HepG2 (cell line): ENCODE data around the gene JAGN1. TPM values are rescaled to one million over a fixed set of nuclear protein-coding genes. Genes with fewer than 3 reads are reported as not detected.
A peak's percentile ranks its signal among the peaks of the same experiment; 100 is the strongest.

ENCODE experiments used
- AGO1 ChIP-seq: fragments of 200-400 bp; formaldehyde crosslinking; IDR thresholded peaks from 2 replicates; pipeline ENCODE4 v1.6.1; 2017; ENCODE audit warnings: mild to moderate bottlenecking, low read depth, low read length, moderate library complexity; ENCODE audit not compliant: poor library complexity, severe bottlenecking
- BORCS8-MEF2B ChIP-seq: sonication (generic); formaldehyde crosslinking; IDR thresholded peaks from 2 replicates; pipeline ENCODE4 v1.8.0; 2022; ENCODE audit warnings: mild to moderate bottlenecking, missing genetic modification reagents
- ISX ChIP-seq: sonication (generic); formaldehyde crosslinking; conservative IDR thresholded peaks from 2 replicates; pipeline ENCODE4 v1.5.0; 2020; ENCODE audit warnings: missing genetic modification reagents
- NR1H2 ChIP-seq: sonication (generic); formaldehyde crosslinking; IDR thresholded peaks from 2 replicates; pipeline ENCODE4 v1.8.1; 2022; ENCODE audit warnings: low read depth, missing genetic modification reagents, borderline replicate concordance
- NR2F6 ChIP-seq, 2 experiments: IDR thresholded peaks; 2 replicates each; pipeline ENCODE4 v1.6.1; 2016; ENCODE audit warnings: antibody characterized with exemption in 1 of 2, mild to moderate bottlenecking in 1 of 2
- PCBP2 ChIP-seq: fragments of 200-400 bp; formaldehyde crosslinking; optimal IDR thresholded peaks from 2 replicates; pipeline ENCODE3; 2018; ENCODE audit warnings: low read length, low read depth; ENCODE audit not compliant: poor library complexity, severe bottlenecking
- RBM39 ChIP-seq: fragments of 200-400 bp; formaldehyde crosslinking; IDR thresholded peaks from one replicate; pipeline ENCODE4 v1.6.1; 2018; ENCODE audit warnings: antibody characterized with exemption, mild to moderate bottlenecking, low read depth, low read length; ENCODE audit not compliant: poor library complexity, severe bottlenecking
- SALL1 ChIP-seq: sonication (generic); formaldehyde crosslinking; IDR thresholded peaks from 2 replicates; pipeline ENCODE4 v1.8.0; 2022; ENCODE audit warnings: mild to moderate bottlenecking, missing genetic modification reagents
- SP1 ChIP-seq, 2 experiments: fragments of 450-650 bp in 1 of 2; sonication (generic) in 1 of 2; formaldehyde crosslinking in 1 of 2; IDR thresholded peaks; 2 replicates each; pipeline versions ENCODE4 v1.4.0 to v1.6.1; 2016 to 2020; ENCODE audit warnings: missing genetic modification reagents in 1 of 2
- ZBTB7A ChIP-seq: sonication (generic); formaldehyde crosslinking; IDR thresholded peaks from 2 replicates; pipeline ENCODE4 v1.8.0; 2022; ENCODE audit warnings: mild to moderate bottlenecking, missing genetic modification reagents
- ZNF205 ChIP-seq: IDR thresholded peaks from 2 replicates; pipeline ENCODE4 v1.6.1; 2018; ENCODE audit warnings: missing biosample characterization, missing genetic modification reagents
- ZNF34 ChIP-seq: sonication (generic); formaldehyde crosslinking; IDR thresholded peaks from 2 replicates; pipeline ENCODE4 v1.4.0; 2020; ENCODE audit warnings: mild to moderate bottlenecking, missing genetic modification reagents, borderline replicate concordance
- ZNF350 ChIP-seq: sonication (generic); formaldehyde crosslinking; IDR thresholded peaks from 2 replicates; pipeline ENCODE4 v1.4.0; 2020; ENCODE audit warnings: mild to moderate bottlenecking, low read depth, missing genetic modification reagents, borderline replicate concordance
- ZNF747 ChIP-seq: sonication (generic); formaldehyde crosslinking; IDR thresholded peaks from 2 replicates; pipeline ENCODE4 v1.8.1; 2023; ENCODE audit warnings: missing genetic modification reagents, mild to moderate bottlenecking, borderline replicate concordance
- ZSCAN30 ChIP-seq: sonication (generic); formaldehyde crosslinking; IDR thresholded peaks from 2 replicates; pipeline ENCODE4 v1.5.0; 2020; ENCODE audit warnings: mild to moderate bottlenecking, missing genetic modification reagents
- polyA plus RNA-seq, 8 experiments: library from polyadenylated mRNA; depleted of rRNA in 3 of 8; stranded (reverse) in 7 of 8; unstranded in 1 of 8; fragments of >200 nt; fragmentation: Illumina TruSeq in 4 of 8; extraction: Trizol in 4 of 8; gene quantifications; 2 replicates each; pipeline versions ENCODE4 v1.2.1 to v1.2.3, GENCODE V29; 2011 to 2016; ENCODE audit warnings: low read depth in 4 of 8, missing spikeins in 1 of 8, mixed read lengths in 1 of 8; ENCODE audit not compliant: insufficient read depth in 1 of 8
- total RNA-seq, 5 experiments: library from RNA; depleted of rRNA; stranded (reverse); fragments of >200 nt; fragmentation: Illumina TruSeq; extraction: Trizol; gene quantifications; 2 replicates each; pipeline ENCODE4 v1.2.3, GENCODE V29; 2016; ENCODE audit warnings: low read depth in 1 of 5
- TF ChIP-seq, protein P1 (sequence below): sonication (generic); formaldehyde crosslinking; IDR thresholded peaks from 2 replicates; pipeline ENCODE4 v1.4.0; 2020; ENCODE audit warnings: missing genetic modification reagents
- TF ChIP-seq, protein P2 (sequence below): sonication (generic); IDR thresholded peaks from 2 replicates; pipeline ENCODE4 v1.6.1; 2016; ENCODE audit warnings: low read depth, borderline replicate concordance
- TF ChIP-seq, protein P3 (sequence below): sonication (generic); formaldehyde crosslinking; IDR thresholded peaks from 2 replicates; pipeline ENCODE4 v1.8.1; 2023; ENCODE audit warnings: missing genetic modification reagents, mild to moderate bottlenecking, borderline replicate concordance
- TF ChIP-seq, protein P4 (sequence below): sonication (generic); formaldehyde crosslinking; IDR thresholded peaks from 2 replicates; pipeline ENCODE4 v1.9.0; 2021; ENCODE audit warnings: missing genetic modification reagents, mild to moderate bottlenecking, borderline replicate concordance
- TF ChIP-seq, protein P5 (sequence below): sonication (generic); formaldehyde crosslinking; IDR thresholded peaks from 2 replicates; pipeline ENCODE4 v1.4.0; 2020; ENCODE audit warnings: missing genetic modification reagents

Gene JAGN1
- total and polyA plus RNA-seq, 2 of the 13 experiments (the other 11 are each of a cell fraction or from before 2014, with no cell fraction given), result 49.9 to 50.9 TPM

DNA sequence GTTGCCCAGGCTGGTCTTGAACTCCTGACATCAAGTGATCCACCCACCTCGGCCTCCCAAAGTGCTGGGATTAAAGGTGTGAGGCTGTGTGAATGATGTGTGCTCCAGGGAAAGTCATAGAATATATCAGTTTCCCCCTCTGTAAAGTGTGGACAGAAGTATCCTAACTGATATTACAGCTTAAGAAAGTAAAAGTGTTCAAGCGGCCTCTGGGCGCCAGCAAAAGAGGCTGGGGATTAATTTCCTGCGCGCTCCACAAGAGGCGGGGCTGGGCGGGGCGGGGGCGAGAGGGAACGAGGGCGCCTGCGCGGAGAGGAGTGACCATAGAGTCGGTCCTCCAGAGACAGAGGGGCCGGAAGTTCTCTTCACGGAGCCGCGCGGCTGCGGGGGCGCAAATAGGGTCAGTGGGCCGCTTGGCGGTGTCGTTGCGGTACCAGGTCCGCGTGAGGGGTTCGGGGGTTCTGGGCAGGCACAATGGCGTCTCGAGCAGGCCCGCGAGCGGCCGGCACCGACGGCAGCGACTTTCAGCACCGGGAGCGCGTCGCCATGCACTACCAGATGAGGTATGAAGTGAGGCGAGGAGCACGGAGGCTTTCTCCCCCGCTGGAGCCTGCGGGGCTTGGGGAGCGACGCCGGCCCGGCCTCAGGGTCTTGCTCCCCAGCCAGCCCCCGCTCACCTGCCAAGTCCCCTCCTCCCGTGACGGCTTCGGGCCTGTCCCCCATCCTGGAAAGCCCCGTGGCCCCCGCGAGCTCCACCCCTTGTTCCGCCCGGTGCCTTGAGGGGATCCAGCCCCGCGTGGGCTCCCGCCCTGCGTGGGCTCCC, at the start of gene JAGN1 (continued):
- TF ChIP-seq, protein P1, sequence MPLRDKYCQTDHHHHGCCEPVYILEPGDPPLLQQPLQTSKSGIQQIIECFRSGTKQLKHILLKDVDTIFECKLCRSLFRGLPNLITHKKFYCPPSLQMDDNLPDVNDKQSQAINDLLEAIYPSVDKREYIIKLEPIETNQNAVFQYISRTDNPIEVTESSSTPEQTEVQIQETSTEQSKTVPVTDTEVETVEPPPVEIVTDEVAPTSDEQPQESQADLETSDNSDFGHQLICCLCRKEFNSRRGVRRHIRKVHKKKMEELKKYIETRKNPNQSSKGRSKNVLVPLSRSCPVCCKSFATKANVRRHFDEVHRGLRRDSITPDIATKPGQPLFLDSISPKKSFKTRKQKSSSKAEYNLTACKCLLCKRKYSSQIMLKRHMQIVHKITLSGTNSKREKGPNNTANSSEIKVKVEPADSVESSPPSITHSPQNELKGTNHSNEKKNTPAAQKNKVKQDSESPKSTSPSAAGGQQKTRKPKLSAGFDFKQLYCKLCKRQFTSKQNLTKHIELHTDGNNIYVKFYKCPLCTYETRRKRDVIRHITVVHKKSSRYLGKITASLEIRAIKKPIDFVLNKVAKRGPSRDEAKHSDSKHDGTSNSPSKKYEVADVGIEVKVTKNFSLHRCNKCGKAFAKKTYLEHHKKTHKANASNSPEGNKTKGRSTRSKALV (CRISPR knock-in tag), result peak; percentile 62; the same call in 1 of the 2 replicates
- TF ChIP-seq, protein P2, sequence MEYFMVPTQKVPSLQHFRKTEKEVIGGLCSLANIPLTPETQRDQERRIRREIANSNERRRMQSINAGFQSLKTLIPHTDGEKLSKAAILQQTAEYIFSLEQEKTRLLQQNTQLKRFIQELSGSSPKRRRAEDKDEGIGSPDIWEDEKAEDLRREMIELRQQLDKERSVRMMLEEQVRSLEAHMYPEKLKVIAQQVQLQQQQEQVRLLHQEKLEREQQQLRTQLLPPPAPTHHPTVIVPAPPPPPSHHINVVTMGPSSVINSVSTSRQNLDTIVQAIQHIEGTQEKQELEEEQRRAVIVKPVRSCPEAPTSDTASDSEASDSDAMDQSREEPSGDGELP, result no peak; the same call in 1 of the 2 replicates
- TF ChIP-seq RBM39 (peak; percentile 84), NR1H2 (CRISPR knock-in tag) (peak; percentile 44; the same call in 1 of the 2 replicates), BORCS8-MEF2B (CRISPR knock-in tag) (peak; percentile 29; the same call in 1 of the 2 replicates), ZNF747 (peak; percentile 69), SALL1 (peak; percentile 88), NR2F6 (IDR thresholded peaks at IDR 0.05) (no peak), NR2F6 (CRISPR knock-in tag; IDR thresholded peaks at IDR 0.05) (0 out of 2 replicates have a peak, but pooled peaks have one; percentile 53), AGO1 (no peak), ZNF350 (CRISPR knock-in tag) (peak; percentile 78; the same call in 1 of the 2 replicates), ZBTB7A (CRISPR knock-in tag) (peak; percentile 75; the same call in 1 of the 2 replicates), ZNF205 (CRISPR knock-in tag) (peak; percentile 37; the same call in 1 of the 2 replicates), ZSCAN30 (CRISPR knock-in tag) (no peak), SP1 (IDR thresholded peaks at IDR 0.05) (no peak), SP1 (CRISPR knock-in tag; IDR thresholded peaks at IDR 0.05) (peak; percentile 51), ZNF34 (no peak), PCBP2 (no peak), ISX (CRISPR knock-in tag) (peak; percentile 90)
- TF ChIP-seq, protein P3, sequence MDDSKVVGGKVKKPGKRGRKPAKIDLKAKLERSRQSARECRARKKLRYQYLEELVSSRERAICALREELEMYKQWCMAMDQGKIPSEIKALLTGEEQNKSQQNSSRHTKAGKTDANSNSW, result peak; percentile 32; the same call in 1 of the 2 replicates
- TF ChIP-seq, protein P4, sequence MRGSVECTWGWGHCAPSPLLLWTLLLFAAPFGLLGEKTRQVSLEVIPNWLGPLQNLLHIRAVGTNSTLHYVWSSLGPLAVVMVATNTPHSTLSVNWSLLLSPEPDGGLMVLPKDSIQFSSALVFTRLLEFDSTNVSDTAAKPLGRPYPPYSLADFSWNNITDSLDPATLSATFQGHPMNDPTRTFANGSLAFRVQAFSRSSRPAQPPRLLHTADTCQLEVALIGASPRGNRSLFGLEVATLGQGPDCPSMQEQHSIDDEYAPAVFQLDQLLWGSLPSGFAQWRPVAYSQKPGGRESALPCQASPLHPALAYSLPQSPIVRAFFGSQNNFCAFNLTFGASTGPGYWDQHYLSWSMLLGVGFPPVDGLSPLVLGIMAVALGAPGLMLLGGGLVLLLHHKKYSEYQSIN (CRISPR knock-in tag), result no peak
- TF ChIP-seq, protein P5, sequence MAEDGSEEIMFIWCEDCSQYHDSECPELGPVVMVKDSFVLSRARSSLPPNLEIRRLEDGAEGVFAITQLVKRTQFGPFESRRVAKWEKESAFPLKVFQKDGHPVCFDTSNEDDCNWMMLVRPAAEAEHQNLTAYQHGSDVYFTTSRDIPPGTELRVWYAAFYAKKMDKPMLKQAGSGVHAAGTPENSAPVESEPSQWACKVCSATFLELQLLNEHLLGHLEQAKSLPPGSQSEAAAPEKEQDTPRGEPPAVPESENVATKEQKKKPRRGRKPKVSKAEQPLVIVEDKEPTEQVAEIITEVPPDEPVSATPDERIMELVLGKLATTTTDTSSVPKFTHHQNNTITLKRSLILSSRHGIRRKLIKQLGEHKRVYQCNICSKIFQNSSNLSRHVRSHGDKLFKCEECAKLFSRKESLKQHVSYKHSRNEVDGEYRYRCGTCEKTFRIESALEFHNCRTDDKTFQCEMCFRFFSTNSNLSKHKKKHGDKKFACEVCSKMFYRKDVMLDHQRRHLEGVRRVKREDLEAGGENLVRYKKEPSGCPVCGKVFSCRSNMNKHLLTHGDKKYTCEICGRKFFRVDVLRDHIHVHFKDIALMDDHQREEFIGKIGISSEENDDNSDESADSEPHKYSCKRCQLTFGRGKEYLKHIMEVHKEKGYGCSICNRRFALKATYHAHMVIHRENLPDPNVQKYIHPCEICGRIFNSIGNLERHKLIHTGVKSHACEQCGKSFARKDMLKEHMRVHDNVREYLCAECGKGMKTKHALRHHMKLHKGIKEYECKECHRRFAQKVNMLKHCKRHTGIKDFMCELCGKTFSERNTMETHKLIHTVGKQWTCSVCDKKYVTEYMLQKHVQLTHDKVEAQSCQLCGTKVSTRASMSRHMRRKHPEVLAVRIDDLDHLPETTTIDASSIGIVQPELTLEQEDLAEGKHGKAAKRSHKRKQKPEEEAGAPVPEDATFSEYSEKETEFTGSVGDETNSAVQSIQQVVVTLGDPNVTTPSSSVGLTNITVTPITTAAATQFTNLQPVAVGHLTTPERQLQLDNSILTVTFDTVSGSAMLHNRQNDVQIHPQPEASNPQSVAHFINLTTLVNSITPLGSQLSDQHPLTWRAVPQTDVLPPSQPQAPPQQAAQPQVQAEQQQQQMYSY (CRISPR knock-in tag), result no peak
